Measurements from ENCODE around the gene PTPN22. TPM values are rescaled to one million over a fixed set of nuclear protein-coding genes. Genes with fewer than 3 reads are reported as not detected.

The PTPN22 gene
- total RNA-seq, 4 donors from 2014 or later, result 0.85 to 8.8 (median 2.1) TPM

- Histone ChIP-seq H3K27ac (no peak overlapping the region), H3K27me3 (no peaks in the 10 kb centered on the region), H3K4me3 (no peak overlapping the region), H3K4me1 (no peaks in the 10 kb centered on the region), H3K9me3 (no peaks in the 10 kb centered on the region), H3K36me3 (no peaks in the 10 kb centered on the region)
- intact Hi-C loops (cut with DNase I; ENCODE audit: low total_unique reads), result no loop called here
- DNase-seq, result no peak
- no peak for TF ChIP-seq POLR2A (IDR thresholded peaks at IDR 0.05)
- no peak for TF ChIP-seq CTCF (IDR thresholded peaks at IDR 0.05)
Measured at GRCh38 chr1:113886417-113887401, 15.2 kb upstream of the PTPN22 start.

- Histone ChIP-seq H3K27me3 (no peaks in the 10 kb centered on the region), H3K4me1 (no peaks in the 10 kb centered on the region), H3K27ac (no peak overlapping the region), H3K4me3 (no peak overlapping the region), H3K9me3 (no peaks in the 10 kb centered on the region), H3K36me3 (no peaks in the 10 kb centered on the region)
- intact Hi-C loops (cut with DNase I; ENCODE audit: low total_unique reads), result no loop called here
- no peak for DNase-seq
- TF ChIP-seq POLR2A (IDR thresholded peaks at IDR 0.05) (no peak), CTCF (IDR thresholded peaks at IDR 0.05) (no peak)
Measured at GRCh38 chr1:113881661-113882060, 10.1 kb upstream of the PTPN22 start.

GRCh38 chr1:113879739-113880038 lies 8.2 kb upstream of the PTPN22 start:
- Histone ChIP-seq H3K4me1 (no peaks in the 10 kb centered on the region), H3K27ac (no peak overlapping the region), H3K36me3 (no peaks in the 10 kb centered on the region), H3K9me3 (no peaks in the 10 kb centered on the region), H3K4me3 (no peak overlapping the region), H3K27me3 (no peaks in the 10 kb centered on the region)
- DNase-seq, result no peak
- intact Hi-C loops (cut with DNase I; ENCODE audit: low total_unique reads), result no loop called here
- no peak for TF ChIP-seq POLR2A (IDR thresholded peaks at IDR 0.05)
- no peak for TF ChIP-seq CTCF (IDR thresholded peaks at IDR 0.05)

- Histone ChIP-seq H3K27ac (no peak overlapping the region), H3K4me3 (no peak overlapping the region), H3K4me1 (no peaks in the 10 kb centered on the region), H3K9me3 (no peaks in the 10 kb centered on the region), H3K36me3 (no peaks in the 10 kb centered on the region), H3K27me3 (no peaks in the 10 kb centered on the region)
- no peak for DNase-seq
- TF ChIP-seq POLR2A (IDR thresholded peaks at IDR 0.05) (no peak), CTCF (IDR thresholded peaks at IDR 0.05) (no peak)
- intact Hi-C loops (cut with DNase I; ENCODE audit: low total_unique reads), result no loop called here
Measured at GRCh38 chr1:113876176-113876575, 4.7 kb upstream of the PTPN22 start.

- TF ChIP-seq CTCF (IDR thresholded peaks at IDR 0.05) (no peak), POLR2A (IDR thresholded peaks at IDR 0.05) (no peak)
- Histone ChIP-seq H3K27ac (no peak overlapping the region), H3K27me3 (no peaks in the 10 kb centered on the region), H3K9me3 (no peaks in the 10 kb centered on the region), H3K4me3 (no peak overlapping the region), H3K4me1 (no peaks in the 10 kb centered on the region), H3K36me3 (no peaks in the 10 kb centered on the region)
- intact Hi-C loops (cut with DNase I; ENCODE audit: low total_unique reads), result no loop called here
- DNase-seq, result no peak
Measured at GRCh38 chr1:113875714-113876113, 4.2 kb upstream of the PTPN22 start.

Data from uterus (tissue), 4 donors.